Measurements from ENCODE around the gene KIT. TPM values are rescaled to one million over a fixed set of nuclear protein-coding genes. Genes with fewer than 3 reads are reported as not detected.

The KIT gene
- total and polyA plus RNA-seq, 7 donors = 0.69 to 58.7 (median 31.0) TPM

DNA sequence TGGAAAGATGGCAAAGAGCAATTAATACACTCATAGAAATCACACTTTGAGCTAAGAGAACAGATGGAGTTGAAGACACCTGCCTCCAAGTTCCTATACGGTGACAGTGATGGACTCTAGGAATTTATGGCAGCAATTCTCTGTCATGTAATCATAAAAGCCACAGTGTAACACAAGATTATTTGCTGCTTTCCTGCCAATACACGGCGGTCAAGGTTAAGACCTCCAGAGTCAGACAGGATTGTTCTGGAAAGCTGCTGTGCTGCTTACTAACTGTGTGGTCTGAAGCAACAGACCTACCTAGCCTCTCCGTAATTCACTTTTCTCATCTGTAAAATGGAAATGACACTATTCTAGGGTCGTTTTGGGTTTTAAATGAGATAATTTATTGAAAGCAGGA is 14.6 kb upstream of the KIT start:
- H3K4me1 ChIP-seq = no peaks in the 10 kb centered on the region
- no peak for DNase-seq
- no peaks in the 10 kb centered on the region for H3K36me3 ChIP-seq
- H3K9me3 ChIP-seq = no peaks in the 10 kb centered on the region
- intact Hi-C loops (cut with DNase I) = no loop called here
- H3K4me3 ChIP-seq = no peak overlapping the region
- no peak for TF ChIP-seq EP300 (IDR thresholded peaks at IDR 0.05)
- no peak for TF ChIP-seq POLR2AphosphoS5 (IDR thresholded peaks at IDR 0.05)
- TF ChIP-seq, protein P1, sequence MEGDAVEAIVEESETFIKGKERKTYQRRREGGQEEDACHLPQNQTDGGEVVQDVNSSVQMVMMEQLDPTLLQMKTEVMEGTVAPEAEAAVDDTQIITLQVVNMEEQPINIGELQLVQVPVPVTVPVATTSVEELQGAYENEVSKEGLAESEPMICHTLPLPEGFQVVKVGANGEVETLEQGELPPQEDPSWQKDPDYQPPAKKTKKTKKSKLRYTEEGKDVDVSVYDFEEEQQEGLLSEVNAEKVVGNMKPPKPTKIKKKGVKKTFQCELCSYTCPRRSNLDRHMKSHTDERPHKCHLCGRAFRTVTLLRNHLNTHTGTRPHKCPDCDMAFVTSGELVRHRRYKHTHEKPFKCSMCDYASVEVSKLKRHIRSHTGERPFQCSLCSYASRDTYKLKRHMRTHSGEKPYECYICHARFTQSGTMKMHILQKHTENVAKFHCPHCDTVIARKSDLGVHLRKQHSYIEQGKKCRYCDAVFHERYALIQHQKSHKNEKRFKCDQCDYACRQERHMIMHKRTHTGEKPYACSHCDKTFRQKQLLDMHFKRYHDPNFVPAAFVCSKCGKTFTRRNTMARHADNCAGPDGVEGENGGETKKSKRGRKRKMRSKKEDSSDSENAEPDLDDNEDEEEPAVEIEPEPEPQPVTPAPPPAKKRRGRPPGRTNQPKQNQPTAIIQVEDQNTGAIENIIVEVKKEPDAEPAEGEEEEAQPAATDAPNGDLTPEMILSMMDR (IDR thresholded peaks at IDR 0.05) = no peak
- no peak for TF ChIP-seq POLR2A (IDR thresholded peaks at IDR 0.05)
- WGBS, 2 donors = 16 to 51% methylated on average over 5 of the region's 5 CpGs
- H3K27ac ChIP-seq = no peak overlapping the region
- H3K27me3 ChIP-seq = no peaks in the 10 kb centered on the region

DNA sequence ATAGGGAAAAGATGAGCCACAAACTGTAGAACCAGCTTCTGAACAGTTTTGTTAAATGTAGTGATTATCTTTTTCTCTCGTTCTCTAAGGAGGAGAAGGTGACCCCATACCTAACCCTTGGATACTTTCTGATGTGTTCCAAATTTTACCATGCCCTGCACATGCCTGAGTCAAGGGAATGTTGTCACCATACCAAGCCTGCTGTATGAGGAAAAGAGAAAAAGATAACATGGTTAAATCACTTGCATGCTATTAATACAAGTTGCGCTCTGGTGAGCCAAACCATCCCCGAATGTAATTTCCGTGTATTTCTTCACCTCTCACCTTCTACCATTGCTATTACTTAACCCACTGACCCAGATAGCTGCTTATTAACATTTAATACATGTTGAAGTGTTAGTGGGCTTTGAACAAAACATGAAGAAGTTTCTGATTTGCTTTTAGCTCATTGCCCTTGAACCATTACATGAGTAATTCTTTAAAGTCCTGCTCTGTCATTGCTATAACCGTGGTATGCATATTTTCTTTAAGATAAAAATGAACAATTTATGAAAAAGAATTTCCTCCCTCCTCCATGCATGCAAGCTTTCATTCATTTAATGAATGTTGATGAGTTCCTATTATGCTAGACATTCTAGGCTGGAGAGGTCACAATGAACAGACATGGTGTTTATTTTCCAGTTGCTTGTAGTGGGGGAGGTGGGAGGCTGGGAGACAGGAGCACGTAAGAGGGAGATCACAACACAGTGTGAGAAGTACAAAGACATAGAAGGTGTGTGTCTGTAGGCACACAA is 13.6 kb upstream of the KIT start:
- no peak for DNase-seq
- H3K27ac ChIP-seq = no peak overlapping the region
- no peaks in the 10 kb centered on the region for H3K36me3 ChIP-seq
- intact Hi-C loops (cut with DNase I) = no loop called here
- no peaks in the 10 kb centered on the region for H3K4me1 ChIP-seq
- H3K9me3 ChIP-seq = no peaks in the 10 kb centered on the region
- no peaks in the 10 kb centered on the region for H3K27me3 ChIP-seq
- TF ChIP-seq, protein P1 (IDR thresholded peaks at IDR 0.05) = no peak
- no peak for TF ChIP-seq POLR2AphosphoS5 (IDR thresholded peaks at IDR 0.05)
- TF ChIP-seq EP300 (IDR thresholded peaks at IDR 0.05) = no peak
- no peak for TF ChIP-seq POLR2A (IDR thresholded peaks at IDR 0.05)
- WGBS, 2 donors = 82 to 88% methylated on average over 6 of the region's 6 CpGs
- no peak overlapping the region for H3K4me3 ChIP-seq

DNA sequence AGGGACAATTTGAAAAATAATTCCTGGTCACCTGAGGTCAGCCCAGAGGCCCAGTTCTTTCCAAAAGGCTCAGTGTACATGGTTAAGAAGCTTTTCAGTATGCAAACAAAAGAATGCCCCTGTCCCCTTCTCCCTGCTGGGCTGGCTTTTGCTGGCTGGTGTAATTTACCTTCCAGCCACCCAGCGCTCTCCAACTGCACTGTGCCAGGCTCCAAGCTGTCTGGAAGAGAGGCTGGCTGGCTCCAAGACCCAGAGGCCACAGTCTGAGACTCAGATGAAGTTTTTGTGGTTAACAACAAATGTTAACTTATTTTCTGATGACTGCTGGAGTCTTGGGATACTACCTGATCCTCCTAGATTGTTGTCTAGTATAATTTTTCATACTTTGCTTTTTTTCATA is 11.9 kb upstream of the KIT start:
- H3K9me3 ChIP-seq = no peaks in the 10 kb centered on the region
- H3K4me3 ChIP-seq = no peak overlapping the region
- H3K4me1 ChIP-seq = no peaks in the 10 kb centered on the region
- no peaks in the 10 kb centered on the region for H3K27me3 ChIP-seq
- WGBS, 2 donors = 87 to 96% methylated on average over 1 of the region's 1 CpG
- no peak for TF ChIP-seq EP300 (IDR thresholded peaks at IDR 0.05)
- no peak for TF ChIP-seq POLR2A (IDR thresholded peaks at IDR 0.05)
- TF ChIP-seq, protein P1 (IDR thresholded peaks at IDR 0.05) = no peak
- no peak for TF ChIP-seq POLR2AphosphoS5 (IDR thresholded peaks at IDR 0.05)
- H3K27ac ChIP-seq = no peak overlapping the region
- intact Hi-C loops (cut with DNase I) = no loop called here
- H3K36me3 ChIP-seq = no peaks in the 10 kb centered on the region
- no peak for DNase-seq

DNA sequence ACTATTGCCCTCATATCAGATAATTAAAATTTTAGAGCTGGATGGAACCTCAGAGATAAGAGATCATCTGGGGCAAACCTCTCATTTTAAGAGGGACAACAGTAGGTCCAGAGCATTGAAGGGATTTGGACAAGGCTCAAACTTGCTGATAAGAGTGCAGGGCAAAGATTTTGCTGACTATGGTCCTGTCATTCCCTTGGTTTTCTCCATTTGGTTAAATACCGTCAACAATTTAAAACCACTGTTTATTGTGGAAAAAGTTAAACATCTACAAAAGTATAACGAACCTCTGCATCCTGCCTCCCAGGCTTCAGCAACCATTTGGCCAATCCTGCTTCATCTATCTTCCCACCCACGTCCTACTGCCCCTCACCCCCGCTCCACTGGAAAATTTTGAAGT is 10.7 kb upstream of the KIT start:
- no peak for DNase-seq
- Histone ChIP-seq H3K27me3 (no peaks in the 10 kb centered on the region), H3K4me3 (no peak overlapping the region), H3K36me3 (no peaks in the 10 kb centered on the region), H3K4me1 (no peaks in the 10 kb centered on the region), H3K27ac (no peak overlapping the region), H3K9me3 (no peaks in the 10 kb centered on the region)
- intact Hi-C loops (cut with DNase I) = no loop called here
- WGBS, 2 donors = 26 to 71% methylated on average over 4 of the region's 4 CpGs
- no peak for TF ChIP-seq EP300 (IDR thresholded peaks at IDR 0.05)
- TF ChIP-seq POLR2A (IDR thresholded peaks at IDR 0.05) = no peak
- TF ChIP-seq, protein P1 (IDR thresholded peaks at IDR 0.05) = no peak
- TF ChIP-seq POLR2AphosphoS5 (IDR thresholded peaks at IDR 0.05) = no peak

DNA sequence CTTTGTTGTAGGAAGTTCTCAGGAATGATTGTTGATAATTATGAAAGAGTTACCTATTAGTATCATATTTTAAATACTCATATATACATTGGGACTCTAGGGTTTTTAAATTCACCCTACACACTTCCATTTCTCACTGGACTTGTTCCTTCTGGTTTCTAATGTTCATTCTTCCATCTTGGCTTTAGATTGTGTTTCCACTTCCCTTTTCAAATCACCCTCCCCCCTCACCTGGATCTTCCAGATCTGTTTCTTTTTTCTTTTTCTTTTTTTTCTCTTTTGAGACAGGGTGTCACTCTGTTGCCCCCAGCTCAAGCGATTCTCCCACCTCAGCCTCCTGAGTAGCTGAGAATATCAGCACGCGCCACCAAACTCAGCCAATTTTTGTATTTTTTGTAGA is 6.7 kb upstream of the KIT start:
- intact Hi-C loops (cut with DNase I) = no loop called here
- DNase-seq = no peak
- Histone ChIP-seq H3K27ac (no peak overlapping the region), H3K27me3 (no peaks in the 10 kb centered on the region), H3K36me3 (no peaks in the 10 kb centered on the region), H3K9me3 (no peaks in the 10 kb centered on the region), H3K4me3 (no peak overlapping the region), H3K4me1 (no peaks in the 10 kb centered on the region)
- TF ChIP-seq EP300 (IDR thresholded peaks at IDR 0.05) = no peak
- 95 to 97% methylated on average over 3 of the region's 3 CpGs for WGBS, 2 donors
